K562 (cell line): ENCODE measurements around the gene DUSP10. TPM values are rescaled to one million over a fixed set of nuclear protein-coding genes. Genes with fewer than 3 reads are reported as not detected.

Source experiments
- CHD4 ChIP-seq: fragments of 200-600 bp; sonication (generic); IDR thresholded peaks from 3 replicates; pipeline ENCODE4 v1.6.1; 2012; ENCODE audit warnings: low read depth, mild to moderate bottlenecking, mixed read lengths, low read length, inconsistent platforms; ENCODE audit not compliant: insufficient read depth, insufficient replicate concordance, poor library complexity, severe bottlenecking
- CTCFL ChIP-seq: IDR thresholded peaks from 2 replicates; pipeline ENCODE4 v1.6.1; 2011; ENCODE audit warnings: borderline replicate concordance, low read depth, mild to moderate bottlenecking, moderate library complexity, low read length; ENCODE audit not compliant: insufficient read depth, poor library complexity, severe bottlenecking
- JUN ChIP-seq, 2 experiments: sonication (generic) in 1 of 2; formaldehyde crosslinking in 1 of 2; IDR thresholded peaks; 2 replicates each; pipeline versions ENCODE4 v1.6.1 to v1.8.0; 2012 to 2022; ENCODE audit warnings: borderline replicate concordance in 2 of 2, mild to moderate bottlenecking in 2 of 2, improper control_type of control experiment in 1 of 2, low read depth in 1 of 2, low read length in 1 of 2, missing genetic modification reagents in 1 of 2
- LEF1 ChIP-seq: fragments of 450-650 bp; IDR thresholded peaks from 2 replicates; pipeline ENCODE4 v1.6.1; 2016; ENCODE audit warnings: mild to moderate bottlenecking
- MAFG ChIP-seq: fragments of 450-650 bp; conservative IDR thresholded peaks from 2 replicates; pipeline ENCODE4 v1.6.1; 2016; ENCODE audit warnings: missing genetic modification characterization, missing compliant biosample characterization
- NFE2L1 ChIP-seq: fragments of 450-650 bp; IDR thresholded peaks from 2 replicates; pipeline ENCODE4 v1.6.1; 2016; ENCODE audit warnings: missing genetic modification characterization, low read depth, mild to moderate bottlenecking, missing compliant biosample characterization, moderate library complexity, borderline replicate concordance
- PML ChIP-seq: IDR thresholded peaks from 2 replicates; pipeline ENCODE4 v1.6.1; 2012; ENCODE audit warnings: low read length, inconsistent platforms
- PRPF4 ChIP-seq: fragments of 200-400 bp; formaldehyde crosslinking; IDR thresholded peaks from one replicate; pipeline ENCODE4 v1.6.1; 2017; ENCODE audit warnings: low read length, low read depth, mild to moderate bottlenecking; ENCODE audit not compliant: insufficient read depth, poor library complexity, severe bottlenecking
- SRSF7 ChIP-seq: fragments of 200-400 bp; formaldehyde crosslinking; optimal IDR thresholded peaks from 2 replicates; pipeline ENCODE3; 2017; ENCODE audit warnings: mild to moderate bottlenecking, low read depth, low read length
- TAF7 ChIP-seq: fragments of 450-650 bp; IDR thresholded peaks from 2 replicates; pipeline ENCODE4 v1.6.1; 2016; ENCODE audit warnings: missing genetic modification characterization, missing compliant biosample characterization
- TAL1 ChIP-seq: fragments of 450-650 bp; IDR thresholded peaks from 2 replicates; pipeline ENCODE4 v1.6.1; 2016; ENCODE audit warnings: mild to moderate bottlenecking
- ZNF274 ChIP-seq: IDR thresholded peaks from 2 replicates; pipeline ENCODE4 v1.6.1; 2011; ENCODE audit warnings: low read depth, mild to moderate bottlenecking, low read length, moderate library complexity, borderline replicate concordance
- polyA plus RNA-seq, 8 experiments: library from polyadenylated mRNA; depleted of rRNA in 4 of 8; stranded (reverse) in 5 of 8; unstranded in 3 of 8; fragments of >200 nt; fragmentation: Nextera tagmentation in 2 of 8; fragmentation: Illumina TruSeq in 1 of 8; extraction: Ambion mirVana in 2 of 8; extraction: Trizol in 1 of 8; gene quantifications; 2 replicates each; pipeline versions ENCODE4 v1.2.1 to v1.2.3, GENCODE V29; 2011 to 2014; ENCODE audit warnings: inconsistent platforms in 1 of 8, missing spikeins in 1 of 8
- total RNA-seq, 7 experiments: library from RNA; depleted of rRNA in 6 of 7; stranded (reverse); fragments of >200 nt in 6 of 7; fragmentation: Illumina TruSeq in 2 of 7; extraction: Trizol in 2 of 7; gene quantifications; 2 replicates each; pipeline versions ENCODE4 v1.2.1 to v1.2.3, GENCODE V29; 2011 to 2021; ENCODE audit warnings: low replicate concordance in 1 of 7
- TF ChIP-seq, protein P1 (sequence below): sonication (generic); formaldehyde crosslinking; IDR thresholded peaks from 2 replicates; pipeline ENCODE4 v1.8.1; 2023; ENCODE audit warnings: missing genetic modification reagents, mild to moderate bottlenecking, borderline replicate concordance

DUSP10 gene
- total and polyA plus RNA-seq, 9 of the 15 experiments (the other 6 are each of a cell fraction or from before 2014, with no cell fraction given): 1.7 to 8.3 (median 6.1) TPM

- TF ChIP-seq, protein P1, sequence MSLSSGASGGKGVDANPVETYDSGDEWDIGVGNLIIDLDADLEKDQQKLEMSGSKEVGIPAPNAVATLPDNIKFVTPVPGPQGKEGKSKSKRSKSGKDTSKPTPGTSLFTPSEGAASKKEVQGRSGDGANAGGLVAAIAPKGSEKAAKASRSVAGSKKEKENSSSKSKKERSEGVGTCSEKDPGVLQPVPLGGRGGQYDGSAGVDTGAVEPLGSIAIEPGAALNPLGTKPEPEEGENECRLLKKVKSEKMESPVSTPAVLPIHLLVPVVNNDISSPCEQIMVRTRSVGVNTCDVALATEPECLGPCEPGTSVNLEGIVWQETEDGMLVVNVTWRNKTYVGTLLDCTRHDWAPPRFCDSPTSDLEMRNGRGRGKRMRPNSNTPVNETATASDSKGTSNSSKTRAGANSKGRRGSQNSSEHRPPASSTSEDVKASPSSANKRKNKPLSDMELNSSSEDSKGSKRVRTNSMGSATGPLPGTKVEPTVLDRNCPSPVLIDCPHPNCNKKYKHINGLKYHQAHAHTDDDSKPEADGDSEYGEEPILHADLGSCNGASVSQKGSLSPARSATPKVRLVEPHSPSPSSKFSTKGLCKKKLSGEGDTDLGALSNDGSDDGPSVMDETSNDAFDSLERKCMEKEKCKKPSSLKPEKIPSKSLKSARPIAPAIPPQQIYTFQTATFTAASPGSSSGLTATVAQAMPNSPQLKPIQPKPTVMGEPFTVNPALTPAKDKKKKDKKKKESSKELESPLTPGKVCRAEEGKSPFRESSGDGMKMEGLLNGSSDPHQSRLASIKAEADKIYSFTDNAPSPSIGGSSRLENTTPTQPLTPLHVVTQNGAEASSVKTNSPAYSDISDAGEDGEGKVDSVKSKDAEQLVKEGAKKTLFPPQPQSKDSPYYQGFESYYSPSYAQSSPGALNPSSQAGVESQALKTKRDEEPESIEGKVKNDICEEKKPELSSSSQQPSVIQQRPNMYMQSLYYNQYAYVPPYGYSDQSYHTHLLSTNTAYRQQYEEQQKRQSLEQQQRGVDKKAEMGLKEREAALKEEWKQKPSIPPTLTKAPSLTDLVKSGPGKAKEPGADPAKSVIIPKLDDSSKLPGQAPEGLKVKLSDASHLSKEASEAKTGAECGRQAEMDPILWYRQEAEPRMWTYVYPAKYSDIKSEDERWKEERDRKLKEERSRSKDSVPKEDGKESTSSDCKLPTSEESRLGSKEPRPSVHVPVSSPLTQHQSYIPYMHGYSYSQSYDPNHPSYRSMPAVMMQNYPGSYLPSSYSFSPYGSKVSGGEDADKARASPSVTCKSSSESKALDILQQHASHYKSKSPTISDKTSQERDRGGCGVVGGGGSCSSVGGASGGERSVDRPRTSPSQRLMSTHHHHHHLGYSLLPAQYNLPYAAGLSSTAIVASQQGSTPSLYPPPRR: no peak
- TF ChIP-seq NFE2L1 (tag) (no peak), PRPF4 (no peak), CHD4 (no peak), TAL1 (peak; percentile 53), CTCFL (no peak), ZNF274 (no peak), LEF1 (0 out of 2 replicates have a peak, but pooled peaks have one; percentile 38), PML (peak; percentile 21; the same call in 1 of the 2 replicates), JUN (IDR thresholded peaks at IDR 0.05; ENCODE audit: borderline replicate concordance, low read depth, low read length) (peak; percentile 76; the same call in 1 of the 2 replicates), JUN (CRISPR knock-in tag; IDR thresholded peaks at IDR 0.05; ENCODE audit: borderline replicate concordance) (peak; percentile 78; the same call in 1 of the 2 replicates), MAFG (tag) (peak; percentile 60), SRSF7 (no peak), TAF7 (tag) (peak; percentile 63)
These were observed 18.7 kb downstream of the DUSP10 start (continued) for GRCh38 chr1:221723018-221723847.
